CD14-positive monocyte (primary cell): Measurements from ENCODE around the gene SPTLC1. TPM values are rescaled to one million over a fixed set of nuclear protein-coding genes. Genes with fewer than 3 reads are reported as not detected.

Source experiments
- DNase-seq, 3 donors: peaks; one replicate each; pipeline ENCODE4 v3.0.0-alpha.2; 2011 to 2022
- H2AFZ ChIP-seq: 2 replicates; pipeline ENCODE4 v1.6.0; 2012; ENCODE audit warnings: mild to moderate bottlenecking, low read depth, low read length, inconsistent platforms; ENCODE audit not compliant: insufficient read depth, poor library complexity, severe bottlenecking
- H3K27ac ChIP-seq, 2 donors: 1 replicate in 1 of 2; 2 replicates in 1 of 2; pipeline ENCODE4 v1.5.1; 2012 to 2013; ENCODE audit warnings: low read length in 2 of 2, control low read depth in 1 of 2, inconsistent platforms in 1 of 2, low read depth in 1 of 2, mild to moderate bottlenecking in 1 of 2
- H3K27me3 ChIP-seq, 2 donors: one replicate each; pipeline versions ENCODE4 v1.6.0 to v1.6.1; 2011 to 2013; ENCODE audit warnings: low read length in 2 of 2; ENCODE audit not compliant: control insufficient read depth in 2 of 2, insufficient read depth in 2 of 2
- H3K36me3 ChIP-seq, 2 donors: replicated peaks in 1 of 2; 1 replicate in 1 of 2; 2 replicates in 1 of 2; pipeline versions ENCODE4 v1.5.1 to v1.6.1; 2012 to 2013; ENCODE audit warnings: low read length in 2 of 2, control low read depth in 1 of 2, inconsistent platforms in 1 of 2, mild to moderate bottlenecking in 1 of 2; ENCODE audit not compliant: insufficient read depth in 2 of 2, control insufficient read depth in 1 of 2
- H3K4me1 ChIP-seq, 2 donors: 1 replicate in 1 of 2; 2 replicates in 1 of 2; pipeline versions ENCODE4 v1.5.1 to v1.6.1; 2012 to 2013; ENCODE audit warnings: low read length in 2 of 2, control low read depth in 1 of 2, inconsistent platforms in 1 of 2, mild to moderate bottlenecking in 1 of 2, moderate library complexity in 1 of 2; ENCODE audit not compliant: insufficient read depth in 2 of 2, control insufficient read depth in 1 of 2
- H3K4me2 ChIP-seq: replicated peaks from 2 replicates; pipeline ENCODE3; 2012; ENCODE audit warnings: low read length, moderate library complexity, mild to moderate bottlenecking; ENCODE audit not compliant: poor library complexity, severe bottlenecking; ENCODE audit errors: extremely low read depth
- H3K4me3 ChIP-seq, 3 experiments: fragments of 200-600 bp in 1 of 3; sonication (generic) in 1 of 3; replicated peaks in 1 of 3; 1 replicate in 2 of 3; 2 replicates in 1 of 3; pipeline ENCODE4 v1.5.1; 2011 to 2013; ENCODE audit warnings: low read length in 3 of 3, mild to moderate bottlenecking in 3 of 3, control low read depth in 2 of 3, low read depth in 2 of 3, inconsistent platforms in 1 of 3, moderate library complexity in 1 of 3
- H3K79me2 ChIP-seq: 2 replicates; pipeline ENCODE4 v1.6.0; 2012; ENCODE audit warnings: mild to moderate bottlenecking, control low read depth, inconsistent platforms, low read length, moderate library complexity; ENCODE audit not compliant: insufficient read depth
- H3K9ac ChIP-seq: 2 replicates; pipeline ENCODE4 v1.6.0; 2017; ENCODE audit warnings: low read length, mild to moderate bottlenecking; ENCODE audit not compliant: insufficient read depth, poor library complexity, severe bottlenecking
- H3K9me3 ChIP-seq, 2 donors: replicated peaks in 1 of 2; 1 replicate in 1 of 2; 2 replicates in 1 of 2; pipeline versions ENCODE4 v1.5.1 to v1.6.1; 2012 to 2013; ENCODE audit warnings: low read length in 2 of 2, control low read depth in 1 of 2; ENCODE audit not compliant: control insufficient read depth in 1 of 2, insufficient read depth in 1 of 2
- H4K20me1 ChIP-seq: 2 replicates; pipeline ENCODE4 v1.6.0; 2012; ENCODE audit warnings: mild to moderate bottlenecking, low read length, control low read depth, moderate library complexity; ENCODE audit not compliant: insufficient read depth
- H3K27ac Mint-ChIP-seq, 7 donors: one replicate each; pipeline ENCODE4 v1.8.0; 2020; ENCODE audit warnings: mild to moderate bottlenecking in 7 of 7, mixed read lengths in 7 of 7, moderate library complexity in 6 of 7, inconsistent platforms in 2 of 7
- H3K27me3 Mint-ChIP-seq, 3 donors: one replicate each; pipeline ENCODE4 v1.8.0; 2021 to 2022; ENCODE audit warnings: low read depth in 3 of 3, mild to moderate bottlenecking in 3 of 3, mixed read lengths in 3 of 3, moderate library complexity in 3 of 3, inconsistent platforms in 1 of 3
- H3K36me3 Mint-ChIP-seq, 2 donors: one replicate each; pipeline ENCODE4 v1.8.0; 2020; ENCODE audit warnings: mixed read lengths in 2 of 2, inconsistent platforms in 1 of 2, mild to moderate bottlenecking in 1 of 2
- H3K4me1 Mint-ChIP-seq: one replicate; pipeline ENCODE4 v1.8.0; 2020; ENCODE audit warnings: mild to moderate bottlenecking, mixed read lengths
- H3K4me3 Mint-ChIP-seq, 2 donors: one replicate each; pipeline ENCODE4 v1.8.0; 2020; ENCODE audit warnings: mild to moderate bottlenecking in 2 of 2, mixed read lengths in 2 of 2, moderate library complexity in 1 of 2
- H3K9me3 Mint-ChIP-seq, 7 donors: one replicate each; pipeline ENCODE4 v1.8.0; 2020 to 2022; ENCODE audit warnings: mixed read lengths in 7 of 7, mild to moderate bottlenecking in 6 of 7, moderate library complexity in 6 of 7, inconsistent platforms in 2 of 7
- CTCF ChIP-seq: fragments of 200-600 bp; IDR thresholded peaks from one replicate; pipeline ENCODE4 v1.8.0; 2022; ENCODE audit warnings: antibody characterized with exemption, mild to moderate bottlenecking
- WGBS: methylation state at CpG from one replicate; pipeline ENCODE4 v1.1.5; 2013; ENCODE audit warnings: missing lambda C conversion rate; ENCODE audit not compliant: insufficient coverage; 5-methylcytosine and 5-hydroxymethylcytosine counted together
- intact Hi-C, 2 donors: fragments of 100-400 bp; cut with micrococcal nuclease; formaldehyde crosslinking; loops; one replicate each; pipeline versions ENCODE4 v1.15.0 to v1.15.1; 2023
- polyA plus RNA-seq, 3 donors: library from polyadenylated mRNA; depleted of rRNA in 1 of 3; unstranded in 2 of 3; stranded (reverse) in 1 of 3; fragments of 300-500 nt in 2 of 3; fragments of >200 nt in 1 of 3; fragmentation: Illumina TruSeq in 2 of 3; gene quantifications; 1 replicate in 2 of 3; 2 replicates in 1 of 3; pipeline ENCODE4 v1.2.3, GENCODE V29; 2012 to 2021

The SPTLC1 gene
- polyA plus RNA-seq, 3 donors, result 37.4 to 92.4 (median 80.0) TPM

- no peak for TF ChIP-seq CTCF
- peak overlapping the region in 1 of 2 donors; percentile 44 for H3K27ac ChIP-seq
- intact Hi-C loops, result no loop called here
- no peaks in the 10 kb centered on the region for H3K36me3 Mint-ChIP-seq
- H4K20me1 ChIP-seq, result no peaks in the 10 kb centered on the region
- no peaks in the 10 kb centered on the region for H3K79me2 ChIP-seq
- H2AFZ ChIP-seq, result no peak overlapping the region
- no peaks in the 10 kb centered on the region for H3K36me3 ChIP-seq
- H3K27me3 ChIP-seq, result no peaks in the 10 kb centered on the region
- no peak for DNase-seq
- peaks cover 3 to 18% of the 10 kb centered on the region in 2 donors for H3K4me1 ChIP-seq
- H3K9me3 Mint-ChIP-seq, result peaks cover 0 to 10% (median 2%) of the 10 kb centered on the region in 7 donors
- peaks cover 0 to 4% (median 2%) of the 10 kb centered on the region in 3 donors for H3K27me3 Mint-ChIP-seq
- no peak overlapping the region for H3K9ac ChIP-seq
- peaks cover 13% of the 10 kb centered on the region for H3K4me1 Mint-ChIP-seq
- H3K27ac Mint-ChIP-seq, result peak overlapping the region in 1 of 7 donors; percentile 25
- no peak overlapping the region for H3K4me3 ChIP-seq
- no peaks in the 10 kb centered on the region for H3K9me3 ChIP-seq
- H3K4me3 Mint-ChIP-seq, result no peak overlapping the region
- 100% methylated on average over 2 of the region's 2 CpGs for WGBS
- H3K4me2 ChIP-seq, result no peak overlapping the region
Observed at GRCh38 chr9:92164490-92164889, 49.3 kb upstream of the SPTLC1 start.

GRCh38 chr9:92163276-92163675 is 48.1 kb upstream of the SPTLC1 start:
- TF ChIP-seq CTCF, result no peak
- 96% methylated on average over 4 of the region's 4 CpGs for WGBS
- Histone ChIP-seq H3K27me3 (no peaks in the 10 kb centered on the region), H3K4me1 (peaks cover 3 to 18% of the 10 kb centered on the region in 2 donors), H2AFZ (no peak overlapping the region), H4K20me1 (no peaks in the 10 kb centered on the region), H3K9me3 (no peaks in the 10 kb centered on the region), H3K9ac (no peak overlapping the region), H3K4me2 (no peak overlapping the region), H3K36me3 (no peaks in the 10 kb centered on the region), H3K79me2 (no peaks in the 10 kb centered on the region), H3K27ac (no peak overlapping the region), H3K4me3 (no peak overlapping the region)
- intact Hi-C loops, result no loop called here
- peaks cover 3 to 4% (median 3%) of the 10 kb centered on the region in 3 donors for H3K27me3 Mint-ChIP-seq
- H3K4me3 Mint-ChIP-seq, result peak overlapping the region in 1 of 2 donors; percentile 33
- no peak overlapping the region for H3K27ac Mint-ChIP-seq
- H3K36me3 Mint-ChIP-seq, result no peaks in the 10 kb centered on the region
- DNase-seq, result no peak
- peaks cover 13% of the 10 kb centered on the region for H3K4me1 Mint-ChIP-seq
- peaks cover 0 to 13% (median 3%) of the 10 kb centered on the region in 7 donors for H3K9me3 Mint-ChIP-seq
